GM21423 (cell line): ENCODE data around the gene NFATC2.

Experiments
- ATAC-seq: cut with Tn5 transposase; IDR thresholded peaks from one replicate; pipeline ENCODE4 v1.9.1; 2021; ENCODE audit warnings: mild to moderate bottlenecking, moderate library complexity; ENCODE audit not compliant: unreplicated experiment

The NFATC2 gene

DNA sequence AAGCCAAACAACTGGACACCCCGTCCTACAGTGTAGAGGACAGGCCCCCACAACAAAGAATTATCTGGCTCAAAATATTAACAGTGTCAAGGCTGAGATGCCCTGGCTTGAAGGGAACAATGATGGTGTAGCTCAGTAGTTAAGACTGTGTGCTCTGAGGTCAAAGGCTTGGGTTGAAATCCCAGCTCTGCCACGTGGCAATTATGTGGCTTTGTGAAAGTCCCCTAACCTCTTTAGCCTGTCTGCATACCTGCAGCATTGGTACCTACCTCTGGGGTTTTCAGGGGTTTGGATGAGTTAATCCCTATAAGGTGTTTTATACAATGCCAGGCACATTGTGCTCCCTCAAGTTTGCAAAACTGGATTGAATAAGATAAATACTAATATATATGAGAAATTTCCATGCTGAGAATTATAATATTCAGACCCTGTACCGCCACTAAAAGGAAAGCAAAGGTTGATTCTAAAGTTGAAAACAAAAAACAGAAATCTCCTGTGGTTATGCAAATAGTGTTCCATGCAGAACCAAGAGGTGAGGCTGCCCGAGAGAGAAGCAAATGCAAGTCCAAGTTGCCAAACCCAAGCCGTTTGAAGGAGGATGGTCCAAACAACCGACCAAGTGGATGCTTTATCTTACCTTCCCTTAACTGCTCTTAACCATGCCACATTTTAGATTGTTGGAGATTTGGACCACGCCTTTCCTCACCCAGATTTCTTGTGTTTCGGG lies 199.8 kb downstream of the NFATC2 start:
- ATAC-seq: no peak

DNA sequence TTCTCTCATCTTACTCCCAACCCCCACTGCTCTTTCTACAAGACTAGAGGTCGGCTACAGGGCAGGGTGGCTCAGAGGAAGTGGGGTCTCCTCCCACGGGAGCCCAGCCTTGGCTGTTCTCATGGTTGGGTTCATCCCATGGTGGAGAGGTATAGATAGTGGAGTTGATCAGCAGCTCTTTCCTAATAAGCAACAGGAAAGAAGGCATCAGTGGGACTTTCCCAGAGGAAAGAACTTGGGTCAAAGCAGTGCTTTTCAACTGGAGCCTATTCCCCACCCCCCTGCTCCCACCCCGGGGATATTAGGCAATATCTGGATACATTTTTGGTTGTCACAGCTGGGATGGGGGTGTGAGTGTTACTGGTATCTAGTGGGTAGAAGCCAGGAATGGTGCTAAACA lies 200.9 kb downstream of the NFATC2 start:
- no peak for ATAC-seq

DNA sequence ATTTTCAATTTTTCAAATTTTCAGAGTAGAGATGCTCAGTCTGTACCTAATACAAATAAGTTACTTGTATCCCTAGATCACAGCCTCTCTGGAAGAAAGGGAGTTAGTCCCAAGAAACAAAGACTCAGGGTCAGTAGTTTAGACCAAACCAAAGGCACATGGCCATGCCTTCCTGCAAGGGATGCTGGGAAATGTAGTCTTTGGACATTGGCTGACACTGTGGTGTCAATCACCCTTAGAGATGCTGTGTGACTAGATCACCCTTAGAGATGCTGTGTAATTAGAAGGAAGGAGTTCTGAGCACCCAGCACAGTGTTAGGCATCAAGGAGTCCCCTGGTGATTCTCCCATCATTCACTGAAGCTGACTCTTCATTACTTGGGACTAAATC lies 202.1 kb downstream of the NFATC2 start:
- no peak for ATAC-seq

DNA sequence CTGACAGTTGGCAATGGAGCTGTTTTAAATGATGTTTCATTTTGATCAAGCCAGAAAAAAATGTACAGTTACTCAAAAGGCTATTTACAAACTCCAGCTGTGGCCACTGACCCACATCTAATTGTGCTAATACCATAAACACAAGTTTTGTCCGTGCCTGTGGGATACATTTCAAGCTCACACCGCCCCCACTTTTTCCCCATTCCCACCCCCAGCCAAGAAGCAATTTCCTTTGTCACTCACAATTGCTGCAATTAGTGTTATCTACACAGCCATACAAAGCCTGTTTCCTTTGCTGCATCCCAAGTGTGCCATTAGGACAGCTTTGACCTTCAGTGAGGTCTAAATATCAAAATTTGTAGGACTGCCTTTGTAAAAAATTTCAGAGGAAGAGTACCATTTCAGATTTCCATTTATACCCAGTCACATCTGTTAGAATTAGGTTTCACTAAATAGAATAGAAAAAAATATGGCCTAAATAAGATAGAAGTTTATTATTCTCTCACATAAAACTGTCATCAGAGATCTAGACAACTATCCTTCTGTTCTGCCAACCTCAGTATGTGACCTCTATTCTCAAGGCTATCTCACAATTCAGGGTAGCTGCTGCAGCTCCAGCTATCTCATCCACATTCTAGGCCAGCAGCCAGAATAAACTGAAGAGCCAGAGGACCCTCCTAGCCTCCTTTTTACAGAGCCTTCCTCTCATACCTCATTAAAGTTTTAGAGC lies 202.6 kb downstream of the NFATC2 start:
- no peak for ATAC-seq

DNA sequence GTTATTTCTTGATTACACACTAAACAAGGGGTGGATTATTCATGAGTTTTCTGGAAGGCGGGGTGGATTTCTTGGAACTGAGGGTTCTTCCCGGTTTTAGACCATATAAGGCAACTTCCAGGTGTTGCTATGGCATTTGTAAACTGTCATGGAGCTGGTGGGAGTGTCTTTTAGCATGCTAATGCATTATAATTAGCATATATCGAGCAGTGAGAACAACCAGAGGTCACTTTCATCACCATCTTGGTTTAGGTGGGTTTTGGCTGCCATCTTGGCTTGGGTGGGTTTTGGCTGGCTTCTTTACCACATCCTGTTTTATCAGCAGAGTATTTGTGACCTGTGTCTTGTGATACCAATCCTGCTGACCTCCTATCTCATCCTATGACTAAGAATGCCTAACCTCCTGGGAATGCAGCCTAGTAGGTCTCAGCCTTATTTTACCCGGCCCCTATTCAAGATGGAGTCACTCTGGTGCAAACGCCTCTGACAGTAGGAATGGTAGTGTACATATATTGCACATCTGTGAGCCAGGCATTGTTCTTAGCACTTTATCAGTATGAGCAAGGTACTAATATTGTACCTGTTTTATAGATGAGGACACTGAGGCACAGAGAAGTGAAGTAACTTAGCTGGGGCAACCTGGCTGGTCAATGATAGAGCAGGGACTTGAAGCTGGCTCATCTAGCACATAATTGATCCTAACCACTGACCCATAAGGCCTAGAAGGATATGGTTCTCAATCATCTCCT lies 203.7 kb downstream of the NFATC2 start:
- ATAC-seq: no peak

DNA sequence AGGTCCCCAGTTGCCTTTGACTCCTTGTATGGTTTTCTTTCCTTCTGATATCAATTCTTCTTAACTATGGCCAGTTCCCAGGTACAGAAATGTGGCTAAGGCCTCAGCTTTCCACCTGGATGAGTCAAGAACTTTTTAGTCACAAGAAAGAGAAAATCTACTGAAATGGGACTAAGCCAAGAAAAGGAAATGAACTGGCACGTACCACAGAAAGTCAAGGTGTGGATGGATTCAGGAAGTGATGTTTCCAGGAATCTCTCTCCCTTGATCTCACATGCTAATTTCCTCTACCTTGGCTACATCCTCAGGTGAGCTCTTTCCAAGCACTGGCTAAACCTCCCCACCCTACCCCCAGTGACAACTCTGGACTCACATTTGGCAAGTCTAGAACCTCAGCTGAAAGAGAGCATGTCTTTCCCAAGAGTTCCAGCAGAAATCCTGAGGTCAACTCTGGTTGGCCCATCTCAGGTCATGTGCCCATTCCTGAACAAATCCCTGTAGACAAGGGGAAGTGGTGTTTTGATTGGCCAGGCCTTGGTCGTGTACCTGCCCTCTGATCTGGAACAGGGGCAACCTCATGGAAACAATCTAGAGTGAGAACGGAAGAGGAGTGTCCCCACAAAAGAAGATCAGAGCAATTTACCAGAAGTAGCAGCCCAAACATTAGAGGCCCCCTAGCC lies 205.3 kb downstream of the NFATC2 start:
- no peak for ATAC-seq
